Endometrium (tissue), 2 donors: ENCODE results near the gene CCDC34.

Experiments
- FAIRE-seq: peaks from 2 replicates; lab custom pipeline; 2012; peaks lifted over from hg19 to GRCh38; lab: Jason Lieb, UNC
- donor health status: control.
- donor health status: control.

CCDC34 gene, protein sequence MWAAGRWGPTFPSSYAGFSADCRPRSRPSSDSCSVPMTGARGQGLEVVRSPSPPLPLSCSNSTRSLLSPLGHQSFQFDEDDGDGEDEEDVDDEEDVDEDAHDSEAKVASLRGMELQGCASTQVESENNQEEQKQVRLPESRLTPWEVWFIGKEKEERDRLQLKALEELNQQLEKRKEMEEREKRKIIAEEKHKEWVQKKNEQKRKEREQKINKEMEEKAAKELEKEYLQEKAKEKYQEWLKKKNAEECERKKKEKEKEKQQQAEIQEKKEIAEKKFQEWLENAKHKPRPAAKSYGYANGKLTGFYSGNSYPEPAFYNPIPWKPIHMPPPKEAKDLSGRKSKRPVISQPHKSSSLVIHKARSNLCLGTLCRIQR

DNA sequence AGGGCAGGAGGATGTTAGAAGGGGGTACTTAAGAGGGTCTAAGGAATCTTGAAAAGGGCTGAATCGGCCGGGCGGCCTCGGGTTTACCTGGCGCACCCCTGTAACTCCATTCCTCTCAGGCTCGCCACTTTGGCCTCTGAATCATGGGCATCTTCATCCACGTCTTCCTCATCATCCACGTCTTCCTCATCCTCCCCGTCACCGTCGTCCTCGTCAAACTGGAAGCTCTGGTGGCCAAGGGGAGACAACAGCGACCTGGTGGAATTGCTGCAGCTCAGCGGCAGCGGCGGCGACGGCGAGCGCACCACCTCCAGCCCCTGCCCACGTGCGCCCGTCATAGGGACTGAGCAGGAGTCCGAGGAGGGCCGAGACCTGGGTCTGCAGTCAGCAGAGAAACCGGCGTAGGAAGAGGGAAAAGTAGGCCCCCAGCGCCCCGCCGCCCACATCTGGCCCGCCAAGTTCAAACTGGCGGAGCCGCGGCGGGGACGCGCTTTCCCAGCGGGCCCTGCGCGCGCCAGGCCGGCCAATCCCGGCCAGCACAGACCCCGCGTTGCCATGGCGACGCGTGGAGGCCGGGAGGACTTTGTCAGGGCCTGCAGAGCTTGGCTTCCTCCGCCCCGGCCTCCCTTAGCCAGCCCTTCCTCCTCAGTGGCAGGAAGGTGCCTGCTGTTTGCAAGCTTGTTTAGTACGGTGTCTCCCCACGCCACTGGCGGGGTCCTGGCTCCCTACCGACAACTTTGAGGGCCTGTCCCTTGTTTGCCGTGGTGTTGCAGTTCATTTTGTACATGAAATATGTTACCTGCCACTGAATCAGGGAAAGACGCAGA, at the start of gene CCDC34:
Gene CCDC34 (minus strand): TSS at position 467 of the 827 bp plus-strand sequence. CDS start 21 bp downstream, at position 446.
- FAIRE-seq = no peak

DNA sequence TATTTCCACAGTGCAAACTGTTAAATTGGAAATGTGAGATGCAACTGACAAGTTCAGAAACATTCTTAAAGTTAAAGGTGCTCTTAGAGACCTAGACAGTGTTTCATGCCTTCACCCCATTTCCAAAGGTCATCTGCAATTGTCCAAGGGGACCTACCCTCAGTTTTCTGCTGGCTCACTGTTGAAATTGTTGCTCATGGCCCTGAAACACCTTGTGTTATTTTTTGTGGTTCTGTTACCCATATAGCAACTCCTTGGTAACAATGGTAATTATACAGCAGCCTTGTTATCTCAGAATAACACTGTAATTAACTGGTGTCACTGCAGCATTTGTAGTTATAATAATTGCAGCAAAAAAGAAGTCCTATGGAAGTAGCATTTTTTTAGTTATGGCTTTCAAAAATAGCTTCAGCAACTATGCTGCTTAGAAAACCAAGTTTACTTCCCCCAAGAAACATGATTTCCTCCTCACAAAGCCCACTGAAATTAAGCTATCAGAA, 49.2 kb upstream of the CCDC34 start:
- no peak for FAIRE-seq

DNA sequence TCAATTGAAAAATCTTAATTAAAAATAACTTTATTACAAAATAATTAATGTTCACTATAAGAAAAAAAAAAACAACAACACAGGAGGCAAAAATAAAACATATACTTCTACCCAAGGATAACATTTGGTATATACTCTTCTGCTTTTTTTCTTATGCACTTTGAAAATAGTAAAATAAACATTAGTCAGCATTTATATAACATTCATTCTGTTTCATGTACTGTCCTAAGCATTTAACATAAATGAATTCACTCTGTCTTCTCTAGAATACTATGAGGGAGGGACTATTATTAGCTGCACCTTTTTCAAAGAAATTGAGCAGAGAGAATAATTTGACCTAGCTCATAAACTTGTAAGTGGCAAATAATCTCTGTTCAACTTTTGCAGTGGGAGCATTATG, 48.3 kb upstream of the CCDC34 start:
- FAIRE-seq = no peak

DNA sequence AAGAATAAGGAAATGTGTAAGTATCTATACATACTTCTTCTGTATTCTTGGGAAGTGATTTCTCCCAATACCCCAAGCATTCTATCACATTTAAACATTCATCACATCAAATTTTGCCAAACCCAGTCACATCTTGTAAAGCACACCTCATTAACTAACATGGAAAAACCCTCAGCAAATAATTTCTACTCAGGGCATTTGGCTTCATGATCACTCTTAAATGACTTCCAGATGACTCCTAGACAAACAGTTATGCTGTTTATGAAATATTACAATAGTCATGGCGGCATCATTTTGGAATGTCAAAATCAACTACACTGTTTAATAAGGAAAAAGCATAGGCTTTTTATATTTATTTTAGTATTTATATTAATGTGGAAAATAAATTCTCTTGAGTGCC, 47.3 kb upstream of the CCDC34 start:
- FAIRE-seq = no peak

DNA sequence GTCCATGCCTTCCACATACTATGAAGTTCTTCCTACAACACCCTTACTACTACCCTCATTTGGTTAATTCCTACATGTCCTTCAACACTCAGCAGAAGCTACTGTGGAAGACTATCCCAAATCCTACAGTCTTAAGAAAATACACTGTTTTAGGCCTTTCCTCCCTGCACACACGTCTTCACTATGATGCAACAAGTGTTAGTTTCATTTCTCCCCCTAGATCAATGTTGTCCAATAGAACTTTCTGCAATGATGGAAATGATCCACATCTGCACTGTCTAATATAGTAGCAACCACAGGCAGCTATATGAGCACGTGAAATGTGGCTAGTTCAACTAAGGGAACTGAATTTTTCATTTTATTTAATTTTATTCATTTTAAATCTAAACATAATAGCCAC, 46.7 kb upstream of the CCDC34 start:
- FAIRE-seq = no peak

DNA sequence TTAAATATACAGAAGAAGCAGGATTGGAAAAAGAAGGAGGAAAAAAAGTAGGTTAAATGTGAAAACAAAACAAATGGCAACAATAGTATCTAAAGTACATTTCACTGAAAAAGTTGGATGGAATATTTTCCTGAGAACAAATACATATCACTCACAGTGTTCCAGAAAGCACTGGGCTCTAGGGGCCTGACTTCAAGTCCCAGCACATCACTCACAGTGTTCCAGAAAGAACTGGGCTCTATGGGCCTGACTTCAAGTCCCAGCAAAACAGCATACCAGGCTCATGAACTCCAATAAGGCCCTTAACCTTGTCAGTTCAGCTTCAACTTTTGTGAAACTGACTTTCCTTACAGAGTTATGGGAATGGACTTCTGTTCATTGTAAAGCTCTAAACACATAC, 46.0 kb upstream of the CCDC34 start:
- no peak for FAIRE-seq

DNA sequence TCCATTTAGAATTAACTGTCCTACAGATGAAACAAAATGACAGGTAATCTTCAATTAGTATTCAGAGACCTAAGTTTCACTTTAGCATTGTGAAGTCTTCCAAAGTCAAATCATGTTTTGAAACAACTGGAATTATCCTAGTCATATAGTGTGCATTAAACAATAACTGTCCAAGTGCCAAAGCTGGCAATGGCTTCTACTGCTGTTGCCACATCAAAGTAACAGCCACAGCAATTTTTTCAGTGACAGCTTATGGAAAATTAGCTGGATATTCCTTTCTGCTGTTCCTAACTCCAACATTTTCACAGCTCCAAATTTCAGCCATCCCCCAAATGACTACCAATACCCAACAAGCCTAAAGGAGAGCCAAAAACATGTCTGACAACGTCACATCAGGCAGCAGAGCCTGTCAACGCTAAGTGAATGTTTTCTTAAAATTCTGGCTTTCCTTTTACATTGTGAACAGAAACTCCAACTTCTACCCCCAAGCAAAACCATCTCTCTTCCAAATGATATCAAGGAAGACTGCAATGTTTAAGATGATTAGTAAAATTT, 45.3 kb upstream of the CCDC34 start:
- FAIRE-seq = no peak

DNA sequence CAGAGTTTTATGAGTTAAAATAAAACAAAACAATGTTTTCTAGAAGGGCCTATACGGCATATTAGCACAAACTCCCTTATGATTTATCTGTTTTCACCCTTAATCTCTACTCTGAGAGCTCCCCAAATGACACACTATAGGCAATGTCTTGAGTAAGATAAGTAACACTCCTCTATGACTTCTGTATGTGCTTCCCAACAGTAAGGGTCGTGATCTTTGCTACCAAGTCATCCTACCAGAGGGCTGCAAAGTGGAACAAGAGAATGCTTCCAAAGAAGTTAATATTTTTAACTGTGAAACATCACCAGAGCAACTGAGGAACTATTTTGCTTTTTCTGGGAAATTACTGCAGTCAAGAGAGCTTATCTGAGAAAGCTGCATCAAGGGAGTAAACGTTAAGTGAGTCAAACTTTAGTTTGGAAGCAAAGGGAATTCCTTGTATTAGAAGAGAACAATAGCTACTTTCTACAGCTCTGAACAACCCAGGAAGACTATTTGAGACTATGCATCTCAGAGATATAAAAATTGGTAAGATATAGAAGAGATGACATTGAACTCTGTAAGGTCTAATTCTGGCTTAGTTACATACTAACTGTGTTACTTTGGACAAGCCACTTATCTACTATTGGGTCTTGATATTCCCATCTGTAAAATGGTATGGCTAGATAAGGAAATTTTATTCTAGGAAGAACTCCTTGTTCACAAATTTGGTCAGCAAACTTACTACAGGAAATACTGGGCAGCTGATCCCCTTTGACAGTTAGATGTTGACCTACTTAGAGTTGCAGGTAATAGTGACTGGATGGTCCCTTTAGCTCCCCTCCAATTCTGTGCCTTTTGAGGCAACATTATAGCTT, 43.7 kb upstream of the CCDC34 start:
- no peak for FAIRE-seq

DNA sequence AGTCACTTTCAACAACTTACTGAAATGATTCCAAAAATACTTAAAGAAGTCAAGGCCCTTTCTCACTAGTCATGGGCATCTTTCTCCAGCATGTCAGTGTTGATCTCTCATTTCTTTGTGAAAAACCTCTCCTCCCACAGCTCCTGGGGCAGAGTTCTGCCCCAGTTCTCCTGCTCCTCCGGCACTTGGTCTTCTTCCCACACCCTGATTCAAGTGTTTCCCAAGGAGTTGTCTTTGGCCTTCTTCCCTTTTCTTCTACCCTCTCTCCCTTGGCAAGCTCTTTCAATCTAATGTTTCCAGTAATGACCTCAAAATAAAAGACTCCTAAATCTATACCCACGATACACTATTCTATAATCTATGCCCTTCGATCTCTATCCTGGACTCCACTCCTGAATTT, 42.1 kb upstream of the CCDC34 start:
- FAIRE-seq = no peak

DNA sequence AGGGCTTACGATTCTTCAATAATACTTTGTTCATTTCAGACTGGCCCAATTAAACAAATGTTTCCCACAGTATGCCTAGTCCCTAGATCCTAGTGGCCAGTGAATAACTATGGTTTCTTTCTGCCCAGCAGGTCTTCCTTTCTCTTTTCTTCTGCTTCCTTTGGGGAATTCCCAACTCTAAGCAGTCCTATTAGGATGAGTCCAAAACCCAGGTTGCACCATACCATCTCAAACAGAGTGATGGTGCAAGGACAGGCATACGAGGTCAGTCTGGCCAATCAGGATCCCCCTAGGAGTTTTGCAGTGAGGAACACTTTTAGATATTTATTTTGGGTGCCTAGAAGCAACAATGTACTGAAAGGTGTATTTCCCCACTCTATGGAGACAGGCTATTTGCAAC, 41.4 kb upstream of the CCDC34 start:
- FAIRE-seq = no peak

DNA sequence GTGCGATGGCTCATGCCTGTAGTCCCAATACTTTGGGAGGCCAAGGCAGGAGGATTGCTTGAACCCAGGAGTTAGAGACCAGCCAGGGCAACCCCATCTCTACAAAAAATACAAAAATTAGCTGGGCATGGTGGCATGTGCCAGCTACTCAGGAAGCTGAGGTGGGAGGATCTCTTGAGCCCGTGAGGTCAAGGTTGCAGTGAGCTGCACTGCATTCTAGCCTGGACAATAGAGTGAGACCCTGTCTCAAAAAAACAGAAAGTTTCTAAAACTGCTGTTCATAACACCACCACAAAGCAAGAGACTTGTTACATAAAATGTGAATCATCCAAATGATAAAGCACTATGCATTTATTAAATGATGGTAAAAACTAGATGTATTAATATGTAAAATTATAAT, 40.2 kb upstream of the CCDC34 start:
- no peak for FAIRE-seq

DNA sequence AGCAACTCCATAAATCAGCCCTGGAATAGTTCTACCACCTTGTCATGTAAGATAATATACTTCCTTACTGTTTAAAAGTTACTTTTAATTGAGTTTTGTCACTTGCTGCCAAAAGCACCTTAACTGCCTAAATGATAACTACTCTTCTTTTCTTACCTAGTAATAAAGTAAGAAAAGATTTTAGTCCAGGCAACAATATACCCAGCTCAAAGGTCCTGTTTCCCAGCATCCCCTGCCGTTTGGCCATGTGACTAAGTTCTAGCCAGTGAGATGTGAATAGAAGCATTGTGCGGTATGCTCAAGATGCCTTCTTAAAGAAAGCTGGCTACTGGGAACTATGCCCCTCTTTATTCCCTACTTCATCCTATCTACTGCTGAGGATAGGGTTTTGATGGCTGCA, 39.4 kb upstream of the CCDC34 start:
- FAIRE-seq = no peak

DNA sequence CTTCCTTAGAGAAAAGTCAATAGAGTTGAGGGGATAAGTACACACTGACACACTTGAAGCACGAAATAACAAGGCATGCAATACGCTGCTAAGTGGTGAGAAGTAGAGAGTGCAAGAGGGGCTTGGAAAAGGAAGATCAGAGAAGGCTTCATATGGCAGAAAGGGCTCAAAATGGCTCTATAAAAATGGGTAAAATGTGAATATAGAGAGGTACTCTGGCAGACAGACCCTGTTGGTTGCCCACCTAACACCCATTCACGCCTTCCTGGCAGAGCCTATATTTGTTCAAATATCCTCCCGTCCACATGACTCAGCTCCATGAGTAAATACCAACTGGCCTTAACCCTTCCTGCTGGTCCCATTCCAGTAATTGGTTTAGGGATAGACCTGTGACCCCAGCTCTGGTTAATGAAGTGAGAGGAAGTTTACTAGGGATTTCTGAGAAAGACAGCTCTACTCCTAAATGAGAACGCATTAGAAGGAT, 38.9 kb upstream of the CCDC34 start:
- no peak for FAIRE-seq

DNA sequence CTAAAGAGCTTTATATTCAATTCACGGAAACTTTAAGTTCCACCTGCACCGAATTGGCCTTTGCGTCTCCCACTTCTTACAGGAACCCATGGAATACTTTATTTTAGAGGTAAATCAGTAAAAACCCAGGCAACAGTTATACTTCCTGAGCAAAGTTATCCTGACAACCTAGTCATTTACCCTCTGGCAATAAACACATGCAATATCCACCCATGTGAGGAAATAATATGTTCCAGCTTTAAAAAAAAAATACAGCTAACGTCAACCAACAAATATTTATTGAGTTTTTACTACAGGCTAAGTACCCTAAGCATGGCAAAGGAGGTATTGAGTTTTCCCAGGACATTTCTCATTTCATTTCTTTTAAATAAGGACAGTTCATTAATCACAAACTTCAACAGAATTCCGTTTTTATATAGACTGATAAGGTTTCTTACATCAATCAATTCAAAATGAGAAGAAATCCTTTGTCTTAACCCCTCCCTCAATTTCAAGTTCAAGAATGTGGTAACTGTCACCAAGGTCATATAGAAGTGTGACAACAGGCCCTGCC, 38.3 kb upstream of the CCDC34 start:
- no peak for FAIRE-seq

DNA sequence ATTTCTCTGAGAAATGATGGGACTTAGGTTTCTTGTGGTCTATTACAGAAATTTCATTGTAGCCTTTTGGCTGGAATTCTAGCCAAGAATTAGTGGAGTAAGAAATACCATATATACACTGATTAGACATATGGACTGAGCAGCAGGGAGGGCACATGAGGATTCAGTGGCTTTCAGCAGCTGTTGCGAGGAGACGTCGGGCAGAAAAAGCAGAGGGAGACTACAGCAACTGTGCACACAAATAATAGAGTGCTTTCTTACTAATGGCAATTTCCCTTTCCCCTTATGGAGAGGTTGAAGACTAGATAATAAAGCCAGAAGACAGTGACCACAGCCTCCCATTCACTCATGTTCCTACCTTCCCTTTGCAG, 35.4 kb upstream of the CCDC34 start:
- no peak for FAIRE-seq

DNA sequence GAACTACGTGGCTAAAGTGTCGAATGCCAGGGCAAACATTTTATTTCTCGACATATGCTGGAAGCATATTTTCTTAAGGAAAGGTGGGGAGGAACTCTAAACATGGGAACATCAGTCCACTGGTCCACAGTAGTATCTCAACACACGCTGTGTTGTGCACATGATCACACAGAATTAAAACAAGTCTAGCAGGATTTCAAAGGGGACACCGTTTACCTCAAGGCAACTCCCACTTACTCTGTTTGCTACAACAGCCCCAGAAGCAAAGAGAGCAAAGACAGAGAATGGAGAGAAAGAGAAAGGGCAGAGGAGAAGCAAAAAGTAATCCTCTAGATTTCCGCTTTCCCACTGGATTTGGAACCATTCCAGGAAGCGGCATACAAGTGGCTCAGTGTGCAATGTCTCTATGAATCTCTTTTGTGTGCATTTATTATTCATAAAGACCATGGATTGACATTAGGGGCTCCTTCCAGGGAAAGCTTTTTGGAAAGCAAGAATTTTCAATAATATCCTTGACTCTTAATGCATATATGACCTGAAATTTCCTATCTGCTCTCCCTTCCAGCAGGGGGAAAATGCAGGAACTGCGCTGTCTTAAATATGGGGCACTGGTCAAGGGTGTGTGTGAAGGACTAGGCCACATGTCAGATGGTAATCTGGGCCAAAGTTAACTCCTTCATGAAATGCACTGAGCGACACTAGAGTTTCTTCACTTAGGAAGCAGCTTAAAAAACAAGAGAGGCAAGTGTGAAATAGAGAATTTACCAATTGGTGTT, 34.8 kb upstream of the CCDC34 start:
- FAIRE-seq = no peak

DNA sequence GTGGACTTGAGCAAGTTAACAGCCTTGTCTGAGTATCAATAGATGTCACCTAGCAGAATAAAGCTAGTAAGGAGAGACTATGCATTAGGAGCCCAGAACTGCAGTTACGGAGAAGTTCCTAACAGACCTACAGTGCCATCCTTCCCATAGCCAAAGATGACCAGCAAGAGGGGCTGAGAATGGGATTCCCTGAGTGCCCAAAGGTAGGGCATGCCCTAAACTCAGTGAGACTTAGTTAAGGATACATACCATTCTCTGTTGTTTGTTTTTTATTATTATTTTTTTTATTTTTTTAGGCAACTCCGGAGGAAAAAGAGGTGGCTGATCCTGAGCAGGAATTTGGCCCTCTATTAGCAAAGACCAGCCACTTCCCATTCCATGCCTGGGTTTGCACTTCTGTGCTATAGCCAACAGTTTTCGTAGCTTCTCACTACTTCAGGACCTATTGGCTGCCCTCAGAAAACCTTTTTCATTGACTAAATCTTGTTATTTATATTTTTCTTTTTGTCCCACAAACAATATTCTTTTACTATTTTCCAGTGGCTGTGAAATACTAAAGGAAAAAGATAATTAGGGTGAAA, 33.3 kb upstream of the CCDC34 start:
- FAIRE-seq = no peak

DNA sequence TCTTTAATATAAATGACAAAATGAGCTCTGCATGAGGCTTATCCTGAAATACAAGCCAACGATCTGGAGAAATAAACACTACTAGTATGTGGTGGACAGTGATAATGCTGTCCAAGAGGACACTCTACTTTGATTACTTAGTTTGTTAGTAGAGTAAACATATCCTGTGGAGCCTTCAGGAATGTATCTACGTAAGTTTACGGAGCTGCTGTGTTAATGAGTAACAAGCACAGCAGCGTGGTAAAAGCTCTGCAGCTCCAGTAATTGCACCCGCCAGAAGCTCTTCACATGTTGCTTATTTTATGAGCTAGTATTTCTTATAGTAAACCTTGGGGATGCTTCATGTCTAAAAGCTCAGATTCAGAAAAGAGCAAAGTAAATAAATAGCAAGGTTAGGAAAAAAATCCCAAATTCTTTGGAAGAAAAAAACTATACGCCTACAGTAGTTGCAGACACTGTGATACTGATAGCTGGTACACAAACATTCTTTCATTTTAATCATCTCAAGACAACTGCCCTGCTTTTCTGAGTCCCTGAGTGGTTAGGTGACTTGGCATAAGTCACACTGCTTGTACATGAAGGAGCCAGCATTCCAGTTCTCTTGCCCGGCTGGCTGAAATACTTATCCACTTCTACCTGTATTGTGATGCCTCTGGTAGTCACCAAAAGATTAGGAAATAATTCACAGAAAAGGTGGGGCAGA, 32.7 kb upstream of the CCDC34 start:
- FAIRE-seq = no peak

DNA sequence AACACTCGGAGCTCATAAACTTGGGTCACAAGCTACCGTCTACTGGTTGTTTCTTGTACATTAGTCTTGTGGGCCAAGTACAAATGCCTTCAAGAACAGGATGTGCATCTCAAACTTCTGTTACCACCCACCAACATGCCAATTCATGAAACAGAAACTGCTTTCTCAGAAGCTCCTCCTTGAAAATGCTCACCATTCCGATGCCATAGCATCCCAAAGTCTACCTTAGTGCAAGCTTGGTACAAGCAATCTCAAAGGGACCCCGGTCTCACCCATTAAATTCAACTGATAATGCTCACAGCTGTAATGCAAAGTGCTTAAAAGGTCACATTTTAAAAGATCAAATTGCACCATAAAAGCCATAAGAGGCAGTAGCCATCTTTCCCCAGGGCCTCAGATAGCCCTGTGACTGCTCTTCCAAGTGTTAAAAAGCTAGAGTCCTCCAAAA, 31.8 kb upstream of the CCDC34 start:
- FAIRE-seq = no peak
